Retina (tissue), 1 donor: ENCODE results near the gene PCNX3.
"Not testable (repeated sequence)": the region's sequence is repeated elsewhere in the genome, so short reads cannot be mapped to it uniquely, and the experiment has no call there.

Source experiments
- DNase-seq: peaks from one replicate; pipeline ENCODE4 v3.0.0-alpha.2; 2016

Gene PCNX3

GRCh38 chr11:65622011-65622410 lies 6.4 kb downstream of the PCNX3 start:
- DNase-seq = no peak

GRCh38 chr11:65623177-65623576 lies 7.6 kb downstream of the PCNX3 start:
- no peak for DNase-seq

GRCh38 chr11:65623852-65624616 lies 8.5 kb downstream of the PCNX3 start:
- DNase-seq = no peak

GRCh38 chr11:65624931-65625627 lies 9.5 kb downstream of the PCNX3 start:
- no peak for DNase-seq

GRCh38 chr11:65625628-65626342 lies 10.2 kb downstream of the PCNX3 start:
- DNase-seq = peak; percentile 57

- no peak for DNase-seq
Measured at GRCh38 chr11:65627202-65627601, 11.6 kb downstream of the PCNX3 start.

- no peak for DNase-seq
Measured at GRCh38 chr11:65629579-65629978, 14.0 kb downstream of the PCNX3 start.

- no peak for DNase-seq
Measured at GRCh38 chr11:65630215-65630614, 14.6 kb downstream of the PCNX3 start.

- DNase-seq = no peak
Measured at GRCh38 chr11:65633390-65634108, 18.0 kb downstream of the PCNX3 start.

- no peak for DNase-seq
Measured at GRCh38 chr11:65634109-65634436, 18.5 kb downstream of the PCNX3 start.

- DNase-seq = no peak
Measured at GRCh38 chr11:65634440-65634839, 18.9 kb downstream of the PCNX3 start.

GRCh38 chr11:65634905-65635731 lies 19.5 kb downstream of the PCNX3 start:
- DNase-seq = no peak

GRCh38 chr11:65636108-65637031 lies 20.8 kb downstream of the PCNX3 start:
- DNase-seq = no peak

GRCh38 chr11:65637032-65637557 lies 21.5 kb downstream of the PCNX3 start:
- no peak for DNase-seq

GRCh38 chr11:65637794-65638419 lies 22.3 kb downstream of the PCNX3 start, which contains the start of gene SIPA1:
Gene SIPA1 (plus strand): TSS chr11:65638101. CDS start chr11:65640922, 2,821 bp downstream.
- DNase-seq = peak; percentile 83

- DNase-seq = not testable (repeated sequence)
Measured at GRCh38 chr11:65639228-65639597, 23.6 kb downstream of the PCNX3 start.

- DNase-seq = no peak
Measured at GRCh38 chr11:65639623-65640482, 24.3 kb downstream of the PCNX3 start.

- no peak for DNase-seq
Measured at GRCh38 chr11:65640483-65641296, 25.1 kb downstream of the PCNX3 start.
